Measurements from ENCODE around the gene TMEM95.

Gene TMEM95

DNA sequence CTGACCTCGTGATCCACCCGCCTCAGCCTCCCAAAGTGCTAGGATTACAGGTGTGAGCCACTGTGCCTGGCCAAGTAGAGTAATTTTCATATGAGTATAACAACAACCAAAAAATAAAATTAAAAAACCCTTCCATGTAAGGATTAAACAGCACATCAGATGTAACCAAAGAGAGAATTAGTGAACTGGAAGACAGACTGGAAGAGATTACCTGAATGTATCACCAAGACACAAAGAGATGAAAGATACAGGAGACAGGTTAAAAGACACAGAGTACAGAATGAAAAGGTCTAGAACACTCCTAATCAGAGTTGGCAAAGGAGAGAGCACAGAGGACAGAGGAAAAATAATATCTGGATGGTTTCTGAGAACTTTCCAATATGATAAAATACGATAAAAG, 24.2 kb downstream of the TMEM95 start:
- no peak for DNase-seq (ENCODE audit: low spot score)

DNA sequence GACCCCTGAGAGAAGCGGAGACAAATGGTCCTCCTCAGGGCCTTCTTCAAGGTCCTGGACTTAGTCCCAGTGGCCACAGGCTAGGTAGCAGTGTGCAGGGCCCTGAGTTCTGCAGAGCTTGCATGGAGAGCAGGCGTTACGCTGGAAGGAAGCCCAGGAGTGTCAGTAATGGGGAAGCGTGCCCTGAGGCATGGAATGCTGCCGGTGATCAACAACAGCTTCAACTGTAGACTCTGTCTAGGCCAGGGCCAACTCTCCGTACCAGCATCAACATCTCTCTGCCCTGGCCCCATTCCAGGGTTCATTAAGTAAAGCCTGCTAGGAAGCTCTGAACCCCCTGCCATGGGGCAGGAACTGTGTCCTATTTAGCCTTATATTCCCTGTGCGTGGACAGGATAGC, 25.4 kb downstream of the TMEM95 start:
- no peak for DNase-seq (ENCODE audit: low spot score)

DNA sequence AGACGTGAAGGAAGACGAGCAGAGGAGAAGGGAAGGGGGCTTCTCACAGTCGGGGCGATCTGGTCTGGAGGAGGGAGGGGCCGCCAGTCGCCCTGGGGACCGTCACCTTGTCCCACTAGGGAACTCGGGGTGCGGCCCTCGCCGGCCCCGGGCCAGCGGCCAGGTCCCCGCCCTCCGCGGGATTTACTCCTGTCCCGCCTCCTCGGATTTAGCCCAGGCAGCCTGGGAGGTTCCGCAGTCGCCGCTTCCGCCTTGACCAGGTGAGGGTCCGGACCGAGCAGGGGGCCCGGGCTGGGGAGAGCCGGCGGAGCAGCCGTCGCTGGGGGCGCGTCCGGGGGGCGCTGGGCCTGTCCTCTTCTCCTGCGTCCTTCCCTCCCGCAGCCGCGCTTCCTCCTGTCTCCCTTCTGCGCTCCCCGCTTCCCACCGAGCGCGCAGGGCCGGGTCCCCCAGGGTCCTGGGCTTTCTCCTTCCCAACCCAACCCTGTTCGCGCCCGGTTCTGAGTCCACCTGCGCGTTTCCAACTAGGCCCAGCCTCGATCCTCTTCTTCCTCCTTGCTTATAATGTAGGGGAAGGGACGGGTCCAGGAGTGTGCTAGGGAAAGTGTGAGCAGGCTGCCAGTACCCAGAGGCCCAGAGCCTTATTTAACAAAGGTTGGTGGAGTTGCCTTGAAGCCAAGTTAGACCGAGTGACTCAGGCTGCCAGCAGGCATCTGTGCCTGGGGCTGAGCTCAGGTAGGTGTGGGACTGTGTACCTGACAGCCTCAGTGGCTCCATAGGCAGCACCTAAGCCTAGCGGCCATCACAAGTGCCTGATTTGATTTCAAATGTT, 26.1 kb downstream of the TMEM95 start, which contains the start of gene TNK1:
TSS of gene TNK1 (plus strand) at position 235 of the 829 bp plus-strand sequence. CDS start 1,838 bp downstream, outside the sequence.
- no peak for DNase-seq (ENCODE audit: low spot score)

DNA sequence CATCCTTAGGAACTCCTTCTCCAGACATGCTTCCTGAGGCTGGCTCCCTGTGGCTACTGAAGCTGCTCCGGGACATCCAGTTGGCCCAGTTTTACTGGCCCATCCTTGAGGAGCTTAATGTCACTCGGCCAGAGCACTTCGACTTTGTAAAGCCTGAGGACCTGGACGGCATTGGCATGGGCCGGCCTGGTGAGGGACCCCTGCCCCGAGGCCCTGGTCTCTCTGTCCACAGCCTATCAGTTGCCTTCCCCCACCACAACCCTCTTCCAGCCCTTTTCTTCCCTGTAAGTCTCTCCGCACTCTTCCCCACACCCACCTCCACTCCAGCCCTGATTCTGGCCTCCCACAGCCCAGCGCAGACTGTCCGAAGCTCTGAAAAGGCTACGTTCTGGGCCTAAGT, 27.9 kb downstream of the TMEM95 start:
- DNase-seq (ENCODE audit: low spot score) = no peak

DNA sequence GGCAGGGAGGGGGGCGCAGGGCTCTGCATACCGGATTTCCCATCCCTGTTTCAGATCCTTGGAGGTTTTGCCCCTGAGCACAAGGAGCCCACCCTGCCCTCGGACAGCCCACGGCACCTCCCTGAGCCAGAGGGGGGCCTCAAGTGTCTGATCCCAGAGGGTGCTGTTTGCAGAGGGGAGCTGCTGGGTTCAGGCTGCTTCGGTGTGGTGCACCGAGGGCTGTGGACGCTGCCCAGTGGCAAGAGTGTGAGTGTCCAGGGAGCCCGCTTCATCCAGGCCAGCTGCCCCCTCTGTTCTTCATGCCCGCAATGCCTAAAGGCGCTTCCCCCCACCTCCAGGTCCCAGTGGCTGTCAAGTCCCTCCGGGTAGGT, 28.4 kb downstream of the TMEM95 start:
- no peak for DNase-seq (ENCODE audit: low spot score)

DNA sequence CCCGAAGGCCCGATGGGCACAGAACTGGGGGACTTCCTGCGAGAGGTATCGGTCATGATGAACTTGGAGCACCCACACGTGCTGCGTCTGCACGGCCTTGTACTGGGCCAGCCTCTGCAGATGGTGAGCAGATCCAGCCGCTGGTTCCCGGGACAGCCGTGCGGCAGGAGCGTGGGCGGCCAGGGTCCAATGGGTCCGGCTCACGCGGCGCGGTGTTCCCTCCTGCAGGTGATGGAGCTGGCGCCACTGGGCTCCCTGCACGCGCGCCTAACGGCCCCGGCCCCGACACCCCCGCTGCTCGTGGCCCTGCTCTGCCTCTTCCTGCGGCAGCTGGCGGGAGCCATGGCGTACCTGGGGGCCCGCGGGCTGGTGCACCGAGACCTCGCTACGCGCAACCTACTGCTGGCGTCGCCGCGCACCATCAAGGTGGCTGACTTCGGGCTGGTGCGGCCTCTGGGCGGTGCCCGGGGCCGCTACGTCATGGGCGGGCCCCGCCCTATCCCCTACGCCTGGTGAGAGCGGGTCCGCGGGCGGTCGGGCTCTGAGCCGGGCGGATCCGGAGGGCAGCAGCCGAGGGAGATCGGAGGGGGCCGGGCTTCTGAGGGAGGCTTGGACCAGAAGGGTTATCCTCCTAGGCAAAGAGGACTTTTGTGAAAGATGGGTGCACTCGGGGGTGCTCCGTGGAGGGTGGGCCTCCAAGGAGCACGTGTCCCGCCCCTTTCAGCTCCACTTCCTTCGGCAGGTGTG, 29.0 kb downstream of the TMEM95 start:
- DNase-seq (ENCODE audit: low spot score) = peak; percentile 25

DNA sequence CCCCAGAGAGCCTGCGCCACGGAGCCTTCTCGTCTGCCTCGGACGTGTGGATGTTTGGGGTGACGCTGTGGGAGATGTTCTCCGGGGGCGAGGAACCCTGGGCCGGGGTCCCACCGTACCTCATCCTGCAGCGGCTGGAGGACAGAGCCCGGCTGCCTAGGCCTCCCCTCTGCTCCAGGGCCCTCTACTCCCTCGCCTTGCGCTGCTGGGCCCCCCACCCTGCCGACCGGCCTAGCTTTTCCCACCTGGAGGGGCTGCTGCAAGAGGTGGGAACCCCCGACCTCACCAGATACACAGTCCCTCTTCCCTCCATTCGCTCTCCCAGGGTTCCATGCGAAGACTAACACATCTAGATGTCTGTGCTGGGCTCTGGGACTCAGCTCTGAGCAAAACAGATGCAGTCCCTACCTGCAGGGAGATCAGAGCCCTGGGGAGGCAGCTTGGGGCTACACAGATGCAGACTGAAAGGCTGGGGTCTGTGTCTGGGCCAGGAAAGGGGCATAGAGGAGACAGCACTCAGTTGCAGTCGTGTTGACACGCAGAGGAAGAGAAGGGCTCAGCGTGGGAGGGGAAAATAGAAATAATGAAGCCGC, 29.6 kb downstream of the TMEM95 start:
- no peak for DNase-seq (ENCODE audit: low spot score)

DNA sequence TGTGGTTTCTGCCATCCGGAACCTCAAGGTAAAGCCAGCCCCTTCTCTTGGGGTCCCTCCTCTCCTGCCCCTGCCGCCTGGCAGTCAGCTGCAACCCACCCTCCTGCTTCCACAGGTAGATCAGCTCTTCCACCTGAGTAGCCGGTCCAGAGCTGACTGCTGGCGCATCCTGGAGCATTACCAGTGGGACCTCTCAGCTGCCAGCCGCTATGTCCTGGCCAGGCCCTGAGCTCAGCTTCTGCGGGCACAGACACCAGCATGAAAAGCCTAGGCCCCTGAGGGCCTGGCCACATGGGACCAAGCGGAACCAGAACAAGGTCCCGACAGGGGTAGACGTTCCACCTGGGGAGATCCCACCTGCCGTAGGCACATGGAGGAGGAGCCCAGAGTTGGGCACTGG, 33.9 kb downstream of the TMEM95 start:
- DNase-seq (ENCODE audit: low spot score) = no peak

DNA sequence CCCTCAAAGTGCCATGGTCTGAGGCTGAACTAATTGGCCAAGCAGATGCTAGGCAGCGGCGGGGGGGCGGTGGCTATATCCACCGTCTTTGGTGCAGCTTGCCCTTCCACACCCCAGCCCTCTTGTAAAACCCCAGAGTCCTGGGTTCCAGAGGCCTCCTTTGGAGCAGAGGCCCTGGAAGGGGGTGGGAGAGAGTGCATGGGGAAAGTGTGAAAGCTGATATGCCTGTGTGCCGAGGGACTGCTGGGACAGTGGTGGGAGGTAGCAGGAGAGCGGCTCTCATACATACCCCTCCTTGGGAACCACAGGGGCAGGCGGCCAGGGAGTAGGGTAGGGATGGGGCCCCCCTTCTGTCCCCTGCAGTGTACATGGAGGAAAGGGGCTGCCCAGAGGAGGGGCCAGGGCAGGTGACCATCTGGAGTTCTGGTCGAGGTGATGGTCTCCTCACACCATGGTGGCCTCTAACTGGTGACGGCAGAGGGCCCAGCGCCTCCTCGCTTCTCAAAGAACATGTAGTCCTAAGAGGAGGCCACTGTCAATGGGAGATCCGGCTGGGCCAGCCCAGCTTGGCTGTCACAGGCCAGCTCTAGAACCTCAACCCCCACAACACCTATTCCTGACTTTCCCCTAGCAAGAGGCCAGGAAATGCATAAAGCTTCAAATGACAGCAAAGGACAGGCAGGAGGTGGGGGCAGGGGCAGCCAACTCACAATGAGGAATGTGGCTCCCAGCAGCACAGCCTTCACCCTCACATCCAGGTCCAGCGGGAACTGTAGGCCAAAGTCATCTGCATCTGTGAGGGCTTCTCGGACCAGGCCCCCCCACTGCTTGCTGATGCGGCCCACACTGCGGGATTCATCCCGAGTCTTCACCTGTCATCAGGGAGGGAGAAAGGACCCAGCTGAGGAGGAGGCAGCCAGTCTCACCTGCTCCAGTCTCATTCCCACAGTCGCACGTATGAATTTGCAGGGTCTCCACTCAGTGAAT, 35.3 kb downstream of the TMEM95 start:
- no peak for DNase-seq (ENCODE audit: low spot score)

DNA sequence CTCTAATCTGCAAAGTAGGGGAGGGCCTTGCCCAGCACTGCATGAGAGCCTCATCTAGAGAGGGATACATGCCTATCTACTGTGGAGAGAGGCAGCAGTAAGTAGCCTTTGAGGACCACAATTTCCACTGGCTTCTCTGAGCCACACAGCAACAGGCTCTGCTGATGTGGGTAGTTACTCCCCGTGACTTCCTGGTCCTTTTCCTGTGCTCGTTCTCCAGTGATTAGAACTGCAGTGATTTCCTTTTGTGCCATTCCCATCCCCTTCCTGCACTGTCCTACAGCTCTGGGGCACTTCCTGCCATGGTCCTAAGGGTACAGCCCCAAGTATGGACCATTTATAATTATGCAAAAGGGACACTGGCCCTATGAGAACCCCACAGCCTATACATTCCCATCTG, 36.4 kb downstream of the TMEM95 start:
- no peak for DNase-seq (ENCODE audit: low spot score)

DNA sequence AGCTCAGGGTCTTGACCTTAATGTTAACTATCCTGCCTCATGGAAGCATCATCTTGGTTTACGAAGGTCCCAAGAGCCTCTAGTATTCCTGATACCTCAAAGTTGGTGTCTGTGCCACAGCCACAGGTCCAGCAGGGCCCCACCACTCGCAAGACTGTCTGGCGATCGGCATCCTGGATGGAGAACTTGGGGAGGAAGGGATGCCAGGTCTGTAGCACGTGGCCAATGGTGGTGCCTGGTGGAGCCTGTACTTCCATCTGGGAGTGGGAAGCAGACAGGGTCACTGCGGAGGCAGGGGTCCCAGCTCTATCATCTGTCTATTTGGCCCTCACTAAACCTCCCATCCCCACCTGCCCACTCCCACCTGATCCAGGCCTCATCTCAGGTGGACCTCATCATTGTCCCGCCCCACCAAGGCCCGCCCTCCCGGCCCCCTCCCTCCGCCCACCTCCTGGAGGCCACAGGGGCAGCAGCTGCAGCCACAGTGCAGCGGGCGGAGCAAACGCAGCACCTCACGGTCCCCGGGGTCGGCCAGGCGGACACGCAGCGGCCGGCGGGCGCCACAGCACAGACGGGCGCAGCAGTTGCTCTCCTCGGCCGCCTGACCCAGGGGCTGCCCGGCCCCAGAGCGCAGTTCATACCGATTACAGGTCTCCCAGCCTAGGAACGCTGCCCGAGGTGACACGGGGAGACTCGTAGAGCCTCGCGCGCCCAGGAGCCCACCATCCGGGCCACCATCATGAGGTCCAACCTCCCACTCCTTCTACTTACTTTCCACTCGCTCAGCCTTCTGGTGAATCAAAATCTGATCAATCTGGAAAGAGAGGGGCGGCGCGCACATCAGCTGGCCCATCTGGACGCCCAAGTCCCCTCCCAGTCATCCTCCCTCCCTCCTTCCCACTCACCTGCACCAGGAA, 38.0 kb downstream of the TMEM95 start:
- DNase-seq (ENCODE audit: low spot score) = no peak

DNA sequence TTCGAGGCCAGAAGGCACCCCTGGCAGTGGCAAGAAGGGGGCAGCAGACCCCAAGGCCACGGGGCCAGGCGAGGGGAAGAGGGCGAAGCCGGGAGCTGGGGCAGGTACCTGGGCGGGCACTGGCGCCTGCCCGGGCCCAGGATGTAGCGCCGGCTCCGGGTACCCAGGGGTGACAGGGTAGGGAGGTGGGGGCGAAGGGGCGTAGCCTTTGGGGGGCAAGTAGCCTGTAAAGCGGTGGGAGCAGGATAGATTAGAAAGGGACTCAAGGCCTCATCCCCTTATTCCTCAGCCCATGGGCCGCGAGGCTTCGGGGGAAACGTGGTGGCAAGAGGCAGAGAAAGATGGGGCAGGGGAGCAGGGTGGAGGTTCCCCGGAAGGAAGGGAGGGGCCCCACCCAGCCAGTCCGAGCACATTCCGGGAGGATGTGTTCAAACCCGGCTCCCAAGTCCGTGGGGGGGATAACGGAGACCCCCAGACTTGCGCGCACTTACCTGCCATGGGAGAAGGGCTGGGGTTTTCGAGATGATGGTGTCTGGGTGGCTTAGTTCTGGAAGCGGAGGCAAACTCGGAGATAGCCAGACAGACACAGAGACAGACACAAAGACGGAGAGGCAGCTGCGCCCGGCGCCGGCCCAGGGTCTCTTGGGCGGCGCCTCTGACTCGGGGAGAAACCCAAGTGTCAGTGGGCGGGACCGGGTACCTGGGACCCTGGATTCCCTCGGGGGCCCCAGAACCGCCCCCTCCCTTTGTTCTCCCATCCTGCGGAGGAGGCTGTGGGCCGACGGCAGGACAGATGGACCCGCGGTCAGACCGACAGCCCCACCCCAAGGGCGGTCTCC, 38.9 kb downstream of the TMEM95 start:
- DNase-seq (ENCODE audit: low spot score) = no peak

DNA sequence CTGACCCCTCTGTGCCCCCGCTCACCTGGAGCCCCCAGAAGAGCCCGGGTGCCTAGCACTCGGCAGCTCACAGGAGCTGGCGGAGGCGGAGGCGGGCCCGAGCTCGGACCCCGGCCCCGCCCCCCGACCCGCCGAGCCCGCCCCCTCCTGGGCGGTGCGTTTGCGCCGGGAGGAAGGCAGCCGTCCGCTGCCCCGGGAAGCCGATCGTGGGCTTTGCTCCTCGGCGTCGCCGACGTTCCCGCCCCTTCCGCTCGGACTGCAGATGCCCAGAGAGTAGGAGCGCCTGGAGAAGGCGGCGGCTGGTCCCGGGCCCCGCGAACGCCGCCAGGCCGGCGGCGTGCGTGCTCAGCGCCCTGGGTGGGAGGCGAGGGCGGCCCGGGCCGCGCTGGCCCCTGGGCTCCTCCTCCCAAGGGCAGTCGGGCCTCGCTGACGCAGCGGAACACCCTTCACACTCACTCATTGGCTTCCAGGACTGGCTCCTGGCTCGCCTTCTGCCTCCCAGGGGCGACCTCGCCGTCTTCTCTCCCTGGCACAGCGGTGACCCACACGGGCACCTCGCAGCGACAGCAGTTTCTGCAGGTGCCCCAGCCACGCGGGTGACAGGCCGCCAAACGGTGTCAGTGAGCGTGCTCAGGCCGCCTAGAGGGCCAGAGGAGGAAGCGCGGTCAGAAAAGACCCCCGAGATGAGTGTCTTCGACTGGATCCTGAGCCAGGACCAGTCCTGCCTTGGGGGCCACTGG, 39.7 kb downstream of the TMEM95 start, which contains the start of gene PLSCR3:
TSS of gene PLSCR3 (minus strand) at position 74 of the 740 bp plus-strand sequence. CDS start 415 bp downstream, outside the sequence.
- peak; percentile 69 for DNase-seq (ENCODE audit: low spot score)

DNA sequence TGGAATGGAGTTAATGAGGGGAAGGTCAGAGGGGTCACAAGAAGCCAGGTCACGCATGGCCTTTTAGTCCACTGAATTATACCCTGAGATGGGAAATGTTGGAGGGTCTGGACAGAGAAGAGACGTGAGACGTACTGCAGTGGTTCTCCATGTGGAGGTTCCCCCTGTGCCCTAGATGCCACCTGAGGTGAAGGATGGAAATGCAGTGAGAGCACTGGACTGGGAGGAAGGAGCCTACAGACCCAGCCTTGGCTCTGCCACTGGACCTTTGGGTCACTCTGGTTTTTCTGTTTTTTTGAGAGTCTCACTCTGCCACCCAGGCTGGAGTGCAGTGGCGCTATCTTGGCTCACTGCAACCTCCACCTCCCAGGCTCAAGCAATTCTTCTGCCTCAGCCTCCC, 41.2 kb downstream of the TMEM95 start:
- no peak for DNase-seq (ENCODE audit: low spot score)

DNA sequence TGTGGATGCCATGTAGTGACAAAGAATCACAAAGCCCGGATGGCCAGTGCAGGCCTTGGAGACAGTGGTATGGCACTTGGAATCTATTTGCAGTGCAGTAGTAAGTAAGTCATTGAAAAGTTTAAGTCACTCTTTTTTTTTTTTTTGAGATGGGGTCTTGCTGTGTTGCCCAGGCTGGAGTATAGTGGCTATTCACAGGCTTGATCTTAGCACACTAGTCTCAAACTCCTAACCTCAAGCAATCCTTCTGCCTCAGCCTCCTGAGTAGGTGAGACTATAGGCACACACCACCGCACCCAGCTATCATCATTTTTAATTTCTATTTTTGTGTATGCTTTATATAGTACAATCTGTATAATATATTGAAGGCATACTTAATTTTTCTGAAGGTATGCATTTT, 43.7 kb downstream of the TMEM95 start:
- DNase-seq (ENCODE audit: low spot score) = no peak

DNA sequence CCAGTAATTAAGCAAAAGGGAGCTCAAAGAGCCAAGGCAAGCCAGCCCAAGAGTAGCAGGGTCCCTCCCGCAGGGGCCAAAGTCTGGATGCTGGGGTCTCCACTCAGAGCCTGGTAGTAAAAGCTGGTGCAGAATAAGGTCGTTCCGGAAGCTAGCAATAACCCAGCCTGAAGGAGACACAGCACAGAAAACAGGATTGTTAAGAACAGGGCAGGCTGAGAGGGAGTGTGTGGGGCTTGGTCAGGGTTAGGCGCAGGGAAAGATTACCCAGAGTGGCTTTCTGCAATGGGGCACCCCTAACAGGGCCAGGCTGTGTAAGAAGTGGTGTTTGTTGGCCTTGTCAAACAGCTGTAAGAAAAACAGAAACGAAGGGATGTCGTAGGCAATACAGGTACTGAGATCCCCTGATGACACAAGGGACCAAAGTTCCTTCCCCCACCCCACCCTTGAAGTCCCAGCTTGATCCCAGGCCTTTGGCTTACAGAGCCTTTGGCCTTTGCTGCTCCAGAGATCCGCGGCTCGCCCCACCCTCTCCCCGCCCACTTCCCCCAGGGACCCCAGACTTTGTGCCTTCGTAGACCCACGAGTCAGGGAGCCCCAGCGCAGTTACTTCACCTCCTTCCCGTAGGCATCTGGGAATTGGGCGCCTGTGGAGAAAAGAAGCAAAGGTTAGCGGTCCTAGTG, 48.2 kb downstream of the TMEM95 start:
- DNase-seq (ENCODE audit: low spot score) = peak; percentile 7

DNA sequence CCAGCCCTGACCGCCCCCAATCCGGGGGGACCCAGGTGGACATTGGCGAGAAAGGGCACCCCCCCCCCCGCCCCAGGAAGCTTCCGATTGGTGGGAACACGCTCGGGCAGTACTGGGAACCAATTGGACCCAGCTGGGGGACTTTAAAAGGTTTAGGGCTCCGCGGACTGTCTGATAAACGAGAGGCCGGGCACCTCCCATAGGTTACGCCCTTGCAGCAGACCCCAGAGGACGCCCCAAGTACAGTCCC, 48.7 kb downstream of the TMEM95 start:
- DNase-seq (ENCODE audit: low spot score) = no peak

DNA sequence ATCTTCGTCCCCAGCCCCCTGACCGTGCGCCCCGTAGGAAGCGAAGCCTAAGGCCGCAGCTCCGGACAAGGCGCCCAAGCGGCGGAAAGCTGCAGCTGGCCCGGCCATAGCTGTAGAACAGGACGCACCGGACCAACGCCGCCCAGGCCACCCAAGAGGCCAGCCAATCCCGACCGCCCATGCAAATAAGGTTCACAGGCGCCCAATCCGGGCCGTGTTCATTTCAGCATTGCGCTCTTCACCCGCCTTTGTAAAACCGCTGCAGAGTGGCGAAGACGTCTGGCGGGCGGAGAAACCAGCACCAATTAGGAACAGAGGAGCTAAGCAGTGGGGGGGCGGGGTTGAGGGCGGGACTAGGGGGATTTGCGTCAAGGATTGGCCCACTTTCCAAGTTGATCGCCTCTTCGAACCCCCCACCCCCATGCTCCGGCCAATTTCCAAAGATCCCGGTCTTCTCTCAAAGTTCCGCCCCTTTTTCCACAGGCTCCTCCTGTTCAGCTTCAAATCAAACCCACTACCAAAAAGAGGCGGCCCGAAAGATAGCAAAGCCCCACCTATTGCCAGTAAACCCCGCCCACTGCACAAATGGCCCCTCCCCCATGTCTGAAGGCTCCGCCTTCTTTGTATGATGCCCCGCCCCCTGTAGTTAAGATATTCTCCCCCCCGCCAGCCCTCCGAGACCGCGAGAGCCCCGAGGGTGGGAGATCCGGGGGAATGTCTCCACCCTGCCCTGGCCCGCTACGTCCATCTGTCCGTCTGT, 49.2 kb downstream of the TMEM95 start, which contains the start of gene TMEM256:
TSS of gene TMEM256 (minus strand) at position 121 of the 760 bp plus-strand sequence. CDS start at position 108, 13 bp downstream.
- DNase-seq (ENCODE audit: low spot score) = peak; percentile 99

Measured in hematopoietic multipotent progenitor cell treated with erythropoietin and hydrocortisone succinate and interleukin-3 and kit ligand, for 15 days (in vitro differentiated cells).